GM12878 (cell line): ENCODE measurements around the gene CDC45. TPM values are rescaled to one million over a fixed set of nuclear protein-coding genes. Genes with fewer than 3 reads are reported as not detected.
"Not testable (repeated sequence)": the region's sequence is repeated elsewhere in the genome, so short reads cannot be mapped to it uniquely, and the experiment has no call there.

Experiments
- ATAC-seq: fragments of 200-7000 bp; cut with Tn5 transposase; 3 replicates; pipeline ENCODE4 v1.9.1; 2020; ENCODE audit warnings: mild to moderate bottlenecking, moderate library complexity
- BruUV-seq: library from RNA; stranded (reverse); fragments of 400-500 nt; replicated peaks from 2 replicates; lab custom pipeline; 2021; lab: Mats Ljungman, UMichigan
- CTCF ChIA-PET: fragments of 300-600 bp; sonication (Branson Sonifier 250); formaldehyde crosslinking; extraction: SDS; loops from one replicate; lab custom pipeline; 2021; ENCODE audit warnings: inconsistent platforms; lab: Yijun Ruan, JAX
- POLR2A ChIA-PET: fragments of 350-600 bp; formaldehyde crosslinking; extraction: SDS; loops from one replicate; lab custom pipeline; 2021; ENCODE audit warnings: inconsistent platforms; lab: Charles Lee
- RAD21 ChIA-PET: fragments of 300-600 bp; sonication (Branson Sonifier 250); formaldehyde crosslinking; loops from one replicate; lab custom pipeline; 2023; ENCODE audit warnings: antibody characterized with exemption; ENCODE audit not compliant: unreplicated experiment; lab: Charles Lee
- SMC1A ChIA-PET: fragments of 300-600 bp; sonication (Branson Sonifier 250); formaldehyde crosslinking; loops from one replicate; lab custom pipeline; 2023; ENCODE audit not compliant: unreplicated experiment, uncharacterized antibody; lab: Charles Lee
- DNase-seq: peaks from one replicate; pipeline ENCODE4 v3.0.0-alpha.2; 2011; ENCODE audit warnings: low read depth, low spot score
- FAIRE-seq: peaks from 3 replicates; lab custom pipeline; 2011; peaks lifted over from hg19 to GRCh38; lab: Jason Lieb, UNC
- H2AFZ ChIP-seq: 2 replicates; pipeline ENCODE4 v1.6.0; 2011; ENCODE audit warnings: low read depth, low read length, control low read depth; ENCODE audit not compliant: control insufficient read depth
- H3K27ac ChIP-seq: 2 replicates; pipeline ENCODE4 v1.5.1; 2011; ENCODE audit warnings: control low read depth; ENCODE audit not compliant: control insufficient read depth, insufficient read depth
- H3K27me3 ChIP-seq, 2 experiments: replicated peaks in 1 of 2; 2 replicates each; pipeline versions ENCODE4 v1.6.0 to v1.6.1; 2011; ENCODE audit warnings: low read length in 1 of 2; ENCODE audit not compliant: control insufficient read depth in 2 of 2, insufficient read depth in 2 of 2
- H3K36me3 ChIP-seq, 2 experiments: 2 replicates each; pipeline ENCODE4 v1.5.1; 2011; ENCODE audit warnings: low read length in 1 of 2; ENCODE audit not compliant: control insufficient read depth in 2 of 2, insufficient read depth in 2 of 2
- H3K4me1 ChIP-seq: 2 replicates; pipeline ENCODE4 v1.6.1; 2011; ENCODE audit warnings: mild to moderate bottlenecking, low read length, moderate library complexity, mixed read lengths; ENCODE audit not compliant: control insufficient read depth, insufficient read depth
- H3K4me2 ChIP-seq: 2 replicates; pipeline ENCODE4 v1.6.0; 2011; ENCODE audit warnings: control low read depth; ENCODE audit not compliant: control insufficient read depth, insufficient read depth
- H3K4me3 ChIP-seq: fragments of 200-600 bp; sonication (generic); 2 replicates; pipeline ENCODE4 v1.5.1; 2016
- H3K79me2 ChIP-seq: 2 replicates; pipeline ENCODE4 v1.6.0; 2011; ENCODE audit warnings: low read length; ENCODE audit not compliant: control insufficient read depth, insufficient read depth
- H3K9ac ChIP-seq: 2 replicates; pipeline ENCODE4 v1.8.0; 2011; ENCODE audit warnings: low read length, control low read depth, mixed read lengths; ENCODE audit not compliant: control insufficient read depth, insufficient read depth
- H3K9me3 ChIP-seq: replicated peaks from 3 replicates; pipeline ENCODE4 v1.5.1; 2011; ENCODE audit warnings: mild to moderate bottlenecking, low read length; ENCODE audit not compliant: control insufficient read depth, insufficient read depth
- H4K20me1 ChIP-seq: 2 replicates; pipeline ENCODE4 v1.6.0; 2011; ENCODE audit not compliant: control insufficient read depth, insufficient read depth
- ELK1 ChIP-seq: IDR thresholded peaks from 2 replicates; pipeline ENCODE4 v1.6.1; 2012; ENCODE audit warnings: low read depth, low read length, improper control_type of control experiment
- NFYB ChIP-seq: IDR thresholded peaks from 2 replicates; pipeline ENCODE4 v1.6.1; 2011; ENCODE audit warnings: low read depth, mild to moderate bottlenecking, low read length, improper control_type of control experiment, moderate library complexity; ENCODE audit not compliant: insufficient read depth
- TAF1 ChIP-seq: IDR thresholded peaks from 2 replicates; pipeline ENCODE4 v1.6.1; 2011; ENCODE audit warnings: mild to moderate bottlenecking, low read depth, low read length, borderline replicate concordance
- WGBS: methylation state at CpG from one replicate; pipeline ENCODE4 v1.1.6; 2016; ENCODE audit warnings: low lambda C conversion rate; ENCODE audit not compliant: insufficient replicate concordance, insufficient coverage; ENCODE audit errors: missing lambda C conversion rate; 5-methylcytosine and 5-hydroxymethylcytosine counted together
- in situ Hi-C: fragments of 300-500 bp; cut with MboI; formaldehyde crosslinking; loops from 9 replicates; pipeline ENCODE4 v1.14.3; 2018; ENCODE audit warnings: mixed read lengths
- intact Hi-C: fragments of 100-400 bp; cut with micrococcal nuclease; formaldehyde crosslinking; loops from one replicate; pipeline ENCODE4 v1.14.2; 2022; ENCODE audit not compliant: unreplicated experiment
- polyA plus RNA-seq, 11 experiments: library from polyadenylated mRNA; depleted of rRNA in 4 of 11; unstranded in 6 of 11; stranded (reverse) in 5 of 11; fragments of >200 nt; fragmentation: Nextera tagmentation in 4 of 11; fragmentation: Illumina TruSeq in 1 of 11; extraction: Ambion mirVana in 4 of 11; extraction: Trizol in 1 of 11; gene quantifications; 1 replicate in 1 of 11; 2 replicates in 10 of 11; pipeline versions ENCODE4 v1.2.1 to v1.2.3, GENCODE V29; 2011 to 2016; ENCODE audit warnings: inconsistent platforms in 2 of 11, missing spikeins in 2 of 11, low read depth in 1 of 11
- total RNA-seq, 4 experiments: library from RNA; depleted of rRNA in 3 of 4; stranded (reverse); fragments of >200 nt in 3 of 4; fragmentation: Illumina TruSeq in 1 of 4; extraction: Trizol in 1 of 4; gene quantifications; 2 replicates each; pipeline versions ENCODE4 v1.2.1 to v1.2.3, GENCODE V29; 2013 to 2021
- TF ChIP-seq, protein P1 (sequence below): fragments of 450-650 bp; formaldehyde crosslinking; IDR thresholded peaks from 2 replicates; pipeline ENCODE4 v1.4.0; 2022; ENCODE audit warnings: mild to moderate bottlenecking, moderate library complexity
- TF ChIP-seq, protein P2 (sequence below): IDR thresholded peaks from 2 replicates; pipeline ENCODE4 v1.6.1; 2012; ENCODE audit warnings: low read length, inconsistent platforms

The CDC45 gene
- total and polyA plus RNA-seq, 10 of the 15 experiments (the other 5 are each of a cell fraction or from before 2014, with no cell fraction given): 40.8 to 88.5 (median 54.2) TPM

DNA sequence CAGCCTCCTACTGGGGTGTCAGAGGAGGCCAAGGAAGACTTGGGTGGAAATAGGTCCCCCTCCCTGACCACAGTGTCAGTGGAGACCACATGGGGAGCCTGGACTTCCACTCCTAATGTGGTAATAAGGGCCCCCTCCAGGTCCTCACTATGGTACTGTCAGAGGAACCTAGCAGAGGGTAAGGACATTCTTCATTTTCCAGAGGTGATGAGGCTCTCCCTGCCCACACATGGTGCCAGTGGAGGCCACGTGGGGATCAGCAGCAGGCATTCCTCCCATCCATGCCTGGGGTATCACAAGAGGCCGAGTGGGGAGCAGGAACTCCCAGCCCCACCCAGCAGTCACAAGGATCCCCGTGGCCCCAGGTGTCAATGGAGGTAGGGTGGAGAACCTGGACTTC, 51.0 kb downstream of the CDC45 start (continued):
- TF ChIP-seq NFYB: no peak
- TF ChIP-seq ELK1: no peak
- no peak for TF ChIP-seq TAF1
- TF ChIP-seq, protein P1, sequence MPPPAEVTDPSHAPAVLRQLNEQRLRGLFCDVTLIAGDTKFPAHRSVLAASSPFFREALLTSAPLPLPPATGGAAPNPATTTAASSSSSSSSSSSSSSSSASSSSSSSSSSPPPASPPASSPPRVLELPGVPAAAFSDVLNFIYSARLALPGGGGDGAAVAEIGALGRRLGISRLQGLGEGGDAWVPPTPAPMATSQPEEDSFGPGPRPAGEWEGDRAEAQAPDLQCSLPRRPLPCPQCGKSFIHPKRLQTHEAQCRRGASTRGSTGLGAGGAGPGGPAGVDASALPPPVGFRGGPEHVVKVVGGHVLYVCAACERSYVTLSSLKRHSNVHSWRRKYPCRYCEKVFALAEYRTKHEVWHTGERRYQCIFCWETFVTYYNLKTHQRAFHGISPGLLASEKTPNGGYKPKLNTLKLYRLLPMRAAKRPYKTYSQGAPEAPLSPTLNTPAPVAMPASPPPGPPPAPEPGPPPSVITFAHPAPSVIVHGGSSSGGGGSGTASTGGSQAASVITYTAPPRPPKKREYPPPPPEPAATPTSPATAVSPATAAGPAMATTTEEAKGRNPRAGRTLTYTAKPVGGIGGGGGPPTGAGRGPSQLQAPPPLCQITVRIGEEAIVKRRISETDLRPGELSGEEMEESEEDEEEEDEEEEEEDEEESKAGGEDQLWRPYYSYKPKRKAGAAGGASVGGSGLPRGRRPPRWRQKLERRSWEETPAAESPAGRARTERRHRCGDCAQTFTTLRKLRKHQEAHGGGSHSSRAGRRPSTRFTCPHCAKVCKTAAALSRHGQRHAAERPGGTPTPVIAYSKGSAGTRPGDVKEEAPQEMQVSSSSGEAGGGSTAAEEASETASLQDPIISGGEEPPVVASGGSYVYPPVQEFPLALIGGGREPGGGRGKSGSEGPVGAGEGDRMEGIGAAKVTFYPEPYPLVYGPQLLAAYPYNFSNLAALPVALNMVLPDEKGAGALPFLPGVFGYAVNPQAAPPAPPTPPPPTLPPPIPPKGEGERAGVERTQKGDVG (CRISPR knock-in tag): no peak
- TF ChIP-seq, protein P2, sequence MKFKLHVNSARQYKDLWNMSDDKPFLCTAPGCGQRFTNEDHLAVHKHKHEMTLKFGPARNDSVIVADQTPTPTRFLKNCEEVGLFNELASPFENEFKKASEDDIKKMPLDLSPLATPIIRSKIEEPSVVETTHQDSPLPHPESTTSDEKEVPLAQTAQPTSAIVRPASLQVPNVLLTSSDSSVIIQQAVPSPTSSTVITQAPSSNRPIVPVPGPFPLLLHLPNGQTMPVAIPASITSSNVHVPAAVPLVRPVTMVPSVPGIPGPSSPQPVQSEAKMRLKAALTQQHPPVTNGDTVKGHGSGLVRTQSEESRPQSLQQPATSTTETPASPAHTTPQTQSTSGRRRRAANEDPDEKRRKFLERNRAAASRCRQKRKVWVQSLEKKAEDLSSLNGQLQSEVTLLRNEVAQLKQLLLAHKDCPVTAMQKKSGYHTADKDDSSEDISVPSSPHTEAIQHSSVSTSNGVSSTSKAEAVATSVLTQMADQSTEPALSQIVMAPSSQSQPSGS: no peak

- H3K9ac ChIP-seq, H3K27me3 ChIP-seq, H3K4me3 ChIP-seq, intact Hi-C loops, DNase-seq, FAIRE-seq, SMC1A ChIA-PET, H3K4me1 ChIP-seq, H4K20me1 ChIP-seq, in situ Hi-C loops, H2AFZ ChIP-seq, BruUV-seq, H3K79me2 ChIP-seq, POLR2A ChIA-PET, H3K27ac ChIP-seq, CTCF ChIA-PET, RAD21 ChIA-PET, H3K4me2 ChIP-seq, H3K9me3 ChIP-seq, H3K36me3 ChIP-seq, ATAC-seq: not testable (repeated sequence)
- WGBS: 44% methylated on average over 6 of the region's 6 CpGs
These were observed 51.6 kb downstream of the CDC45 start for GRCh38 chr22:19531327-19531726.
